HUES48 (cell line): Measurements from ENCODE around the gene ZNF865.

ENCODE experiments used
- H3K27ac ChIP-seq: one replicate; pipeline ENCODE4 v1.7.0; 2013; ENCODE audit warnings: low read depth, low read length, inconsistent platforms
- H3K27me3 ChIP-seq: 2 replicates; pipeline ENCODE4 v1.6.1; 2013; ENCODE audit warnings: mild to moderate bottlenecking, low read length; ENCODE audit not compliant: control insufficient read depth, insufficient read depth
- H3K36me3 ChIP-seq: 2 replicates; pipeline ENCODE4 v1.6.1; 2013; ENCODE audit warnings: low read length; ENCODE audit not compliant: control insufficient read depth, insufficient read depth
- H3K4me1 ChIP-seq: 2 replicates; pipeline ENCODE4 v1.6.1; 2013; ENCODE audit warnings: mild to moderate bottlenecking, low read length; ENCODE audit not compliant: control insufficient read depth, insufficient read depth
- H3K4me3 ChIP-seq: 2 replicates; pipeline ENCODE4 v1.5.1; 2013; ENCODE audit warnings: mild to moderate bottlenecking, low read depth, low read length
- H3K9ac ChIP-seq: 2 replicates; pipeline ENCODE4 v1.6.1; 2013; ENCODE audit warnings: mild to moderate bottlenecking, low read depth, low read length, moderate library complexity
- H3K9me3 ChIP-seq: 2 replicates; pipeline ENCODE4 v1.6.1; 2013; ENCODE audit warnings: low read length; ENCODE audit not compliant: control insufficient read depth, insufficient read depth

Gene ZNF865

GRCh38 chr19:55620410-55621204 is 15.2 kb downstream of the ZNF865 start:
- Histone ChIP-seq H3K27ac (no peak overlapping the region), H3K4me1 (no peaks in the 10 kb centered on the region), H3K27me3 (no peaks in the 10 kb centered on the region), H3K36me3 (peaks cover 30% of the 10 kb centered on the region), H3K4me3 (no peak overlapping the region), H3K9me3 (no peaks in the 10 kb centered on the region), H3K9ac (no peak overlapping the region)

- H3K36me3 ChIP-seq = peaks cover 26% of the 10 kb centered on the region
- no peaks in the 10 kb centered on the region for H3K27me3 ChIP-seq
- H3K4me3 ChIP-seq = no peak overlapping the region
- no peaks in the 10 kb centered on the region for H3K4me1 ChIP-seq
- H3K9ac ChIP-seq = no peak overlapping the region
- H3K9me3 ChIP-seq = no peaks in the 10 kb centered on the region
- H3K27ac ChIP-seq = no peak overlapping the region
Observed at GRCh38 chr19:55621205-55621672, 15.8 kb downstream of the ZNF865 start.

GRCh38 chr19:55621673-55622231 is 16.3 kb downstream of the ZNF865 start:
- Histone ChIP-seq H3K4me3 (no peak overlapping the region), H3K36me3 (peaks cover 21% of the 10 kb centered on the region), H3K9me3 (no peaks in the 10 kb centered on the region), H3K9ac (no peak overlapping the region), H3K27me3 (no peaks in the 10 kb centered on the region), H3K4me1 (no peaks in the 10 kb centered on the region), H3K27ac (no peak overlapping the region)

GRCh38 chr19:55622242-55622969 is 17.0 kb downstream of the ZNF865 start:
- no peak overlapping the region for H3K27ac ChIP-seq
- no peak overlapping the region for H3K9ac ChIP-seq

GRCh38 chr19:55623130-55623529 is 17.7 kb downstream of the ZNF865 start:
- no peak overlapping the region for H3K27ac ChIP-seq

More at GRCh38 chr19:55622242-55622969, 17.0 kb downstream of the ZNF865 start:
- no peak overlapping the region for H3K4me3 ChIP-seq
- H3K9me3 ChIP-seq = no peaks in the 10 kb centered on the region
- H3K27me3 ChIP-seq = no peaks in the 10 kb centered on the region
- H3K36me3 ChIP-seq = peaks cover 16% of the 10 kb centered on the region
- no peaks in the 10 kb centered on the region for H3K4me1 ChIP-seq

GRCh38 chr19:55623561-55623960 is 18.1 kb downstream of the ZNF865 start:
- Histone ChIP-seq H3K27me3 (no peaks in the 10 kb centered on the region), H3K4me1 (no peaks in the 10 kb centered on the region), H3K36me3 (peaks cover 13% of the 10 kb centered on the region), H3K9me3 (no peaks in the 10 kb centered on the region), H3K4me3 (peak overlapping the region; percentile 45), H3K9ac (no peak overlapping the region), H3K27ac (no peak overlapping the region)

More at GRCh38 chr19:55623130-55623529, 17.7 kb downstream of the ZNF865 start:
- H3K4me1 ChIP-seq = no peaks in the 10 kb centered on the region
- no peaks in the 10 kb centered on the region for H3K9me3 ChIP-seq
- H3K27me3 ChIP-seq = no peaks in the 10 kb centered on the region
- H3K36me3 ChIP-seq = peaks cover 13% of the 10 kb centered on the region
- no peak overlapping the region for H3K4me3 ChIP-seq
- H3K9ac ChIP-seq = no peak overlapping the region

GRCh38 chr19:55624109-55625003 is 18.9 kb downstream of the ZNF865 start, which contains the start of gene ZNF784:
Gene ZNF784 (minus strand): TSS chr19:55624566. CDS start chr19:55624561, 5 bp downstream.
- peak within 1 kb of the TSS; percentile 98 for H3K27ac ChIP-seq
- peak within 1 kb of the TSS; percentile 69 for H3K4me3 ChIP-seq
- no peaks in the 10 kb centered on the region for H3K9me3 ChIP-seq
- no peaks in the 10 kb centered on the region for H3K4me1 ChIP-seq
- H3K27me3 ChIP-seq = no peaks in the 10 kb centered on the region
- peaks cover 13% of the 10 kb centered on the region for H3K36me3 ChIP-seq
- H3K9ac ChIP-seq = no peak within 1 kb of the TSS

- H3K4me3 ChIP-seq = peak overlapping the region; percentile 69
- H3K27me3 ChIP-seq = no peaks in the 10 kb centered on the region
- no peak overlapping the region for H3K9ac ChIP-seq
- no peaks in the 10 kb centered on the region for H3K9me3 ChIP-seq
- no peaks in the 10 kb centered on the region for H3K4me1 ChIP-seq
- peaks cover 13% of the 10 kb centered on the region for H3K36me3 ChIP-seq
- peak overlapping the region; percentile 98 for H3K27ac ChIP-seq
Observed at GRCh38 chr19:55625004-55625326, 19.5 kb downstream of the ZNF865 start.

- Histone ChIP-seq H3K27ac (no peak overlapping the region), H3K27me3 (no peaks in the 10 kb centered on the region)
Observed at GRCh38 chr19:55626350-55626749, 20.9 kb downstream of the ZNF865 start.

GRCh38 chr19:55632463-55632834 is 27.0 kb downstream of the ZNF865 start:
- no peak overlapping the region for H3K27ac ChIP-seq
- H3K4me3 ChIP-seq = no peak overlapping the region
- no peaks in the 10 kb centered on the region for H3K27me3 ChIP-seq
- no peaks in the 10 kb centered on the region for H3K9me3 ChIP-seq
- H3K36me3 ChIP-seq = no peaks in the 10 kb centered on the region
- peaks cover 6% of the 10 kb centered on the region for H3K4me1 ChIP-seq
- H3K9ac ChIP-seq = no peak overlapping the region

More at GRCh38 chr19:55626350-55626749, 20.9 kb downstream of the ZNF865 start:
- Histone ChIP-seq H3K36me3 (peaks cover 4% of the 10 kb centered on the region; the same call in 1 of the 2 replicates), H3K9ac (no peak overlapping the region), H3K4me3 (no peak overlapping the region), H3K4me1 (no peaks in the 10 kb centered on the region), H3K9me3 (no peaks in the 10 kb centered on the region)
